ENCODE results near the gene ZNF586.
"Not testable (repeated sequence)": the region's sequence is repeated elsewhere in the genome, so short reads cannot be mapped to it uniquely, and the experiment has no call there.

The ZNF586 gene

GRCh38 chr19:57769345-57770131, at the start of gene ZNF586:
Gene ZNF586, plus strand, starts transcription at chr19:57769676. Its CDS starts 167 bp downstream, at chr19:57769843.
- DNase-seq (ENCODE audit: low spot score): peak; percentile 98

- DNase-seq (ENCODE audit: low spot score): peak; percentile 75
Measured at GRCh38 chr19:57719901-57720519, 49.5 kb upstream of the ZNF586 start.

GRCh38 chr19:57720878-57721277, 48.6 kb upstream of the ZNF586 start:
- no peak for DNase-seq (ENCODE audit: low spot score)

GRCh38 chr19:57738320-57738719, 31.2 kb upstream of the ZNF586 start:
- DNase-seq (ENCODE audit: low spot score): peak; percentile 66

GRCh38 chr19:57738770-57739169, 30.7 kb upstream of the ZNF586 start:
- not testable (repeated sequence) for DNase-seq (ENCODE audit: low spot score)

- peak; percentile 98 for DNase-seq (ENCODE audit: low spot score)
Measured at GRCh38 chr19:57746580-57747471, 22.6 kb upstream of the ZNF586 start, which contains the start of gene ZNF776. Gene ZNF776, plus strand, starts transcription at chr19:57746815. Its CDS starts 244 bp downstream, at chr19:57747059.

GRCh38 chr19:57747472-57747807, 22.0 kb upstream of the ZNF586 start:
- DNase-seq (ENCODE audit: low spot score): no peak

- no peak for DNase-seq (ENCODE audit: low spot score)
Measured at GRCh38 chr19:57748029-57748428, 21.4 kb upstream of the ZNF586 start.

GRCh38 chr19:57754091-57754673, 15.3 kb upstream of the ZNF586 start:
- DNase-seq (ENCODE audit: low spot score): no peak

GRCh38 chr19:57755031-57755430, 14.4 kb upstream of the ZNF586 start:
- no peak for DNase-seq (ENCODE audit: low spot score)

- DNase-seq (ENCODE audit: low spot score): no peak
Measured at GRCh38 chr19:57757941-57758340, 11.5 kb upstream of the ZNF586 start.

GRCh38 chr19:57759096-57759495, 10.4 kb upstream of the ZNF586 start:
- DNase-seq (ENCODE audit: low spot score): no peak

GRCh38 chr19:57771417-57771816, 1.9 kb downstream of the ZNF586 start:
- DNase-seq (ENCODE audit: low spot score): no peak

- no peak for DNase-seq (ENCODE audit: low spot score)
Measured at GRCh38 chr19:57773488-57773887, 4.0 kb downstream of the ZNF586 start.

GRCh38 chr19:57776764-57777296, 7.4 kb downstream of the ZNF586 start:
- DNase-seq (ENCODE audit: low spot score): no peak

GRCh38 chr19:57778336-57778735, 8.9 kb downstream of the ZNF586 start:
- no peak for DNase-seq (ENCODE audit: low spot score)

GRCh38 chr19:57779220-57779845, 9.9 kb downstream of the ZNF586 start:
- no peak for DNase-seq (ENCODE audit: low spot score)

GRCh38 chr19:57786286-57786685, 16.8 kb downstream of the ZNF586 start:
- no peak for DNase-seq (ENCODE audit: low spot score)

GRCh38 chr19:57786906-57787305, 17.4 kb downstream of the ZNF586 start:
- DNase-seq (ENCODE audit: low spot score): no peak

GRCh38 chr19:57788114-57788692, 18.7 kb downstream of the ZNF586 start:
- DNase-seq (ENCODE audit: low spot score): no peak

- no peak for DNase-seq (ENCODE audit: low spot score)
Measured at GRCh38 chr19:57789288-57789687, 19.8 kb downstream of the ZNF586 start.
